Measurements from ENCODE around the gene FPR2.

- no peak for TF ChIP-seq GATA2 (IDR thresholded peaks at IDR 0.05; ENCODE audit: low read depth, low read length)
- TF ChIP-seq GATA3 (IDR thresholded peaks at IDR 0.05; ENCODE audit: low read depth, low read length), result no peak
Observed at GRCh38 chr19:51746731-51747130, 14.2 kb upstream of the FPR2 start.

Measured in SH-SY5Y (cell line).